HG02588 (cell line): Measurements from ENCODE around the gene ADGRG6.
"Not testable (repeated sequence)": the region's sequence is repeated elsewhere in the genome, so short reads cannot be mapped to it uniquely, and the experiment has no call there.

Experiments
- ATAC-seq: cut with Tn5 transposase; IDR thresholded peaks from one replicate; pipeline ENCODE4 v1.9.1; 2021; ENCODE audit warnings: mild to moderate bottlenecking, moderate library complexity; ENCODE audit not compliant: unreplicated experiment

The ADGRG6 gene

DNA sequence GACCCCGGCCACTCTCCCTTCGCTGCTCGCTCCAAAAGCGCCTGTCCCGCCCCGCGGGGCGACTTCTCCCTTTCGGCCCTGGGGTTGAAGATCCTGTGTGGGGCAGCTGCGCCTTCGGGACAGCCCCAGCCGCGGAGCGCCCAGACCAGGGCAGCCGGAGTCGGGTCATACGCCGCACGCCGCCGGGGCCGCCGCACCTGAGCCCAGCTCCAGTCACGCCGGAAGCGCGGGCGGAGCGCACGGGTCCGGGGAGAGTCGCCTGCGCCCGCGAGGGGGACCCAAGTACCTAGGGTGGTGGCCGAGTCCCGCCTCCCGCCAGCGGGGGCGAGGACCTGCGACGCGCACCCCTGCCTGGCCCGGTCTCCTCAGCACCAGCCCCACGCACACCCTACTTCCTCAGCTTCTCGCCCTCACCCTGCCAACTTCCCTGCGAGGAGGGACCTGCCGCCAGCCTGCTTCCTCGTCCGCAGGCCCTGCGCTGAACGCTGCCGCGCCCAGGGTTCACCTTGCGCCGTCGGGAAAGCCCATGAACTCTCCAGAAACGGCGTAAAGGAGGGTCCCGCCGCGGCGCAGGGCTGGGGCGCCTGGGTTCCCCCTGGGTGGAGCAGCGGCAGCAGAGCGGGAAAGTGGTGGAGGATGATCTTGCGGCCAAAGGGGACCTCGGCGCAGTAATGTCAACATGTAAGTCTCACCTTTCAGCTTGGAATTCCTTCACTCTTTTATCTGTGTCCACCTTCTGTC, at the start of gene ADGRG6:
Gene ADGRG6, plus strand, starts transcription at position 357 of the 741 bp plus-strand sequence. Its CDS starts 323 bp downstream, at position 680.
- ATAC-seq, result peak; percentile 83

DNA sequence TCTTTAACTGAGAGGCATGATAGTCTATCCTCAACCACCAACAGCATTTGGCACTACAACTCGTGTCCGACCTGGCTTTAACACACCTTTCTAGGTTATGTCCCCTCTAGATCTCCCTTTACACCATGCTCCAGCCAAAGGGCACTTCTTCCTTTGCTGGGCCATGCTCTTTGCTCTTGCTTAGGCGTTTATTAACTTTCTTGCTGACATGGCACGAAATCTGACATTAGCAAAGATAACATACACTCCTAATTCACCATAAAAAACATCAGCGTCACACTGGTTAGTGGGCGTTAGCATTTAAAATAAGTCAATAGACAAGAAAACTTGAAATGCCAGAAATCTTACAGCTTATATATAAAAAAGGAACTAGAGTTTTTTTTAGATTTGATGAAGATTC, 47.3 kb upstream of the ADGRG6 start:
- ATAC-seq, result no peak

DNA sequence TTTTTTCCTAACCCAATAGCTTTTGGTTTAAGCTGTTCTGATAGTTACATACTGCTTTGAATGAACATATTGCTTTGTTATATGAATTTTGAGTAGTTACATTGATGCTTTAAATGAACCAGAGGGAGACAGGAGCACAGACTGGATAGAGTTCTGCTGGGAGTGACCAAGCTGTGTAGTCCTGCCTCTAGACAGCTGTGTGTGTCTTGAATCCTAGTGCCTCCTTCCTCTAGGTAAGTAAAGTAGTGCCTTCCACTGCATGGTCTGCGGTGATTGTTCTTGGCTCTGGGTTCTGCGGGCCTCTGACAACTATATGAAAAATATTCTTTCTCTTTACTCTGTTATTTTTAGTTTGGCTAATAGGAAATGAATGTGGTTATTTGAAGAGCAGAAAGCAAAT, 46.0 kb upstream of the ADGRG6 start:
- no peak for ATAC-seq

DNA sequence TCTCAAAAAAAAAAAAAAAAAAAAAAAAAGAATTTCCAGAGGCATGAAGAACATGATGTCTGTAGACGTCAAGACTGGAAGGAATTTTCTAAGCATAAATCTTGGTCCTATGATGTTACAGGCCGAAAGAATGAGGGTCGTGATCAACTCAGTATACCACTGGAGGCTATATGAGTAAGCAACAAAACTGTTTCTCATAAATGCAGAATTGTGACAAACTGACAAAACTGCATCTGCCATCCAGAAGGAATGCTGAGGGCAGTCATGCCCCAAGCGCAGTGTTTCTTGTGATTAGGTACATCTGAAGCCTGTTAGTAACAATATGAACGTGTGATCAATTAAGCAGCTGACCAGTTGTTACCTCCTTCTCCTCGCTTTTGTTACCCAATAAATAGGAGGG, 43.5 kb upstream of the ADGRG6 start:
- ATAC-seq, result no peak

DNA sequence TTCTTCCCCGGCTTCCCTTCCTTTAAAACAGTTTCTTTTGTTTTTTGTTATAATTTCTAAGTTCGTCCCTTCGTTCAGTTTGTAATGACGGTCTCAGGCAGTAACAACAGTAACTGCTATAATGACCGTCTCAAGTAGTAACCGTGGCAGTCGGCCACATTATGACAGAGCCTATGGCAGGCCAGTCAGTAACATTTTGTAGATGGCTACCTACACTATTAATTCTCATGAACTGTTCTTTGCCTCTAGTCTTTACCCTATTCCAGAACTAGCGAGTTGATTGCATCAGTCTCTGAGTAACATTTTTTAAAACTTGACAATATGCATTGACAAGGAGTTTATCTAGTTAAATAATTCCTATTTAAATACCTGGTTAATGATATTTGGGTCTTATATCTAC, 43.0 kb upstream of the ADGRG6 start:
- ATAC-seq, result no peak

DNA sequence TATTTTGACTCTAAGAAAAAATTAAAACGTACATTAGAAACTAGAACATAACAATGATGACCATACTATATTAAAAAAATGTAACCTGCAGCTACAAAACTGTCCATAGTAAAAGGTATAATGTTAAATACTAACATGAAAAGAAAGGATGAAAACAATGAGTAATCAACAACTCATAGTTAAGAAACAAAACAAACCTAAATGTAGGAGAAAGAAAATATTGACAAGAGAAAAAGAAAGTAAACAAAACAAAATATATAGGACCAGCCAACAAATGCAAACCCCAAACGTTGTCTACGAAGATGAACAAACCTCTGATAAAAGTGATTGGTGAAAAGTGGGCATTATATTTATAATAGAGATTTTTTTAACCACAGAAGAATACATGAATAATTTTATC, 41.1 kb upstream of the ADGRG6 start:
- ATAC-seq, result no peak

DNA sequence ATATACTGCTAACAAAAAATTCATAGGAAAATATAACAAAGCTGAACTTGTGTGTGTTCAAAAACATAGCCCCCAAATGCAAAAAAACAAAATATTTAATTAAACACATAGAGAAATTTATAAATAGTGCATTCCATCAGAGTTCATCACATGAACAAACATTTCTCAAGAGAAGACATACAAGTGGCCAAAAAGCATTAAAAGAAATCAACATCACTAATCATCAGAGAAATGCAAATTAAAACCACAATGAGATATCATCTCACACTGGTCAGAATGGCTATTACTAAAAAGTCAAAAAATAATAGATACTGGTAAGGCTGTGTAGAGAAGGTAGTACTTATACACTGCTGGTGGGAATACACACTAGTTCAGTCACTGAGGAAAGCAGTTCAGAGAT, 39.6 kb upstream of the ADGRG6 start:
- no peak for ATAC-seq

DNA sequence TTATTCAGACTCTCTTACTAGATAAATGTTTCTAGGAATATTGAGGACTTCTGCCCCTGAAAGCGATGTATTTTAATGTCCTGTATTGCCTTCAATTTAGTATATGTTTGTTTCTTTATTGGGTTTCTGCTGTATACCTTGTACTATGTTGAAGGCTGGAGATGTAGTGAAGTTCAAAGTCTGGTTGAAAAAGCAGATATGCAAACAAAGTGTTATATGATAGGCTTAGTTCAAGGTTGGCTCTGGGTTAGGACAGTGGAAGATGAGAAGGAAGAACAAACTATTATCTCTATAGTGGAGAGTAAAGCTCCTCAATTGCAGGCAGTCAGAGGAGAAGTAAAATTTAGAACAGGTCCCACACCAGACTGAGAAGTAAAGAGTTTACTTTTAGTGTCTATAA, 36.3 kb upstream of the ADGRG6 start:
- no peak for ATAC-seq

DNA sequence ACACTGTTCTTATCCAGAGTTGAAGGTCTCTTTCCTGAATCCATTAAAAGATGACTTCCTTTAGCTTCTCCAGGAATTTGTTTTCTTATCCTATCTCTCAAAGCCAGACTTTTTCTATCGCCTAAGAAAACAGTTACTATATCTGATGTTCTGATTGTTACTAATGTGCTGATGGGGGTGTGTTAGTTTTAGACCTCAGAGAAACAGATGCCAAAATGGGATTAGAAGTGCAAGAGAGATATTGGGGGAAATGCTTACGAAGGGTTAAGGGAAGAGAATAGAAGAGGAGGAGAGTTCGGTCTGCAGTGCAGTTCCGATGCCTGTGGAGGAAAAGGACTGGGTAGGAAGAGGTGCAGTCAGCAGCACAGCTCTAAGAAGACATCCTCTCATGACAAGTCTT, 35.7 kb upstream of the ADGRG6 start:
- no peak for ATAC-seq

DNA sequence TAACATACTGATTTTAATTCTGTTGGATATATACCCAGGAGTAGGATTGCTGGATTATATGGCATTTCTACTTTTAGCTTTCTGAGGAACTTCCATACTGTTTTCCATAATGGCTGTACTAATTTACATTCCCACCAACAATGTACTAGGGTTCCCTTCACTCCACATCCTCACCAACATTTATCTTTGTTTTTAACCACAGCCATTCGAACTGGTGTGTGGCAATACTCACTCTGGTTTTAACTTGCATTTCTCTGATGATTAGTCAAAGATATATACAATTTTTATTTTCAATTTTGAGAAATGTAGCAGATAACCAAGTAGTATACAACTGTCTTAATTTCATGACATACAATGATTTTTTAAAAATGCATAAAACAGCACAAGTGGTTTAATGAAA, 30.3 kb upstream of the ADGRG6 start:
- no peak for ATAC-seq

DNA sequence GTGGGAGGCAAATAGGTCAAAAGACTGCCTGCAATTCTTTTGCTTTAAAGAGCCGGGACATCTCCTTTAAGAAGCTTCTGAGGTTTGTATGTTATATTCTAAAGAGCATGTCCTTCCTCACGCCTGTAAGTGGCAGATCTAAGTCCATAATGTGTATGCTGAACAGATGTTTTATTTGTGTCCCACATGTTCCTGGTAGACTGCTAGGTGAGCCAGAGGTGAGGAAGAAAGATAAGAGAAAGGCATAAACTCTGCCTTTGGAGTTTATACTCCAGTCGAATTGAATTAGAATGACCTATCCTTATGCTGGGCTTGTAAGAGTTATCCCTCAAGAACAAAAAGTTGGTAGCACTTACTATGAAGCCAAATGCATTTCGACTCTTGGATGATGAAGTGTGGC, 27.2 kb upstream of the ADGRG6 start:
- ATAC-seq, result no peak

DNA sequence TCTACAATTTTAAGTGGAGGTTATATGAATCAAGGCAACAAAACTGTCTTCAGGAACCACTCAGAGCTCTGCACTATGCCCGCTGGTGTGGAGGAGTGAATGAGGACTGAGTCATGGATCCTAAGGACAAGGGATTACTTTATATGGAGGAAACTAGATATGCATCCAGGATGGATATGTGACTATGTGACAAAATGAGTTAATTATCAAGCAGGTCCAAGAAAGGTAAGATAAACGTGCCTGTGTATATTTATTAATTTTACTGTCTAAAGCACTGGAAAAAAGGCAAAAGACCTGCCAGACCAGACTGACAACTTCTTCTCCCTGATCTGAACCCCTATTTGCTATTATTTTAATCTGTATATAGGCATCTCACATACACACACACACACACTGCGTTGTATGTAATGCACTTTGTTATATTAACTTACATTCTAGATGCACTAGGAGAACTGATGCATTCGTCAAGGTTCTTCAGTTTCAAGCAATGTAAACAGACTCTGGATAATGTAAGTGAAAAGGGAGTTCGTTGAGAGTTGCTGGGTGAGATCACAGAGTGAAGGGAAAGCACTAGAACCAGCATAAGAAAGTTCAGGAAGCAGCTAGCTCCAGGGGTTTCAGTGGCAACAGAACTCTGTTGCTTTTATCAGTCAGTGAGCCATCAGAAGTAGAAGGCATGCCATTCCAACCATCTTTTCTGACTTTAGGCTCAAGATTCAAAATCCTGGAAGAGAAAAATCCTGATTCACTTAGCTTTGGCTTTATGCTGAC, 26.4 kb upstream of the ADGRG6 start:
- no peak for ATAC-seq

DNA sequence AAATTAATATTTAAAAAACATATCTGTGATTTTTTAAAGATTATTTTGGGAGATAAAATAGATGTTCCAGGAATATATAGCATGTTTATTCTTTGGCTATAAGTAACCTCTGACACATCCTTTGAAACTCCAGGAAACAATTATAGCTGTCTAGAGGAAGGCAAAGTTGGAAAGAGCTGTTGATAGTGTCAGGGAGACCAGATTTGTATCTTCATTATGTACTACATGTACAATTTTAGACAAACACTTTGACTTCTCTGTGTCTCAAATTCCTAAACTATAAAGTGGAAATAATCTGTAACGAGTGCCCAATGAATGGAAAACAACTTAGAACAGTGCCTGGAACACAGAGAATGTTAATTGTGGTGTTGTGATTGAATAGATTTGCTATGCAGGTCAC, 25.6 kb upstream of the ADGRG6 start:
- no peak for ATAC-seq

DNA sequence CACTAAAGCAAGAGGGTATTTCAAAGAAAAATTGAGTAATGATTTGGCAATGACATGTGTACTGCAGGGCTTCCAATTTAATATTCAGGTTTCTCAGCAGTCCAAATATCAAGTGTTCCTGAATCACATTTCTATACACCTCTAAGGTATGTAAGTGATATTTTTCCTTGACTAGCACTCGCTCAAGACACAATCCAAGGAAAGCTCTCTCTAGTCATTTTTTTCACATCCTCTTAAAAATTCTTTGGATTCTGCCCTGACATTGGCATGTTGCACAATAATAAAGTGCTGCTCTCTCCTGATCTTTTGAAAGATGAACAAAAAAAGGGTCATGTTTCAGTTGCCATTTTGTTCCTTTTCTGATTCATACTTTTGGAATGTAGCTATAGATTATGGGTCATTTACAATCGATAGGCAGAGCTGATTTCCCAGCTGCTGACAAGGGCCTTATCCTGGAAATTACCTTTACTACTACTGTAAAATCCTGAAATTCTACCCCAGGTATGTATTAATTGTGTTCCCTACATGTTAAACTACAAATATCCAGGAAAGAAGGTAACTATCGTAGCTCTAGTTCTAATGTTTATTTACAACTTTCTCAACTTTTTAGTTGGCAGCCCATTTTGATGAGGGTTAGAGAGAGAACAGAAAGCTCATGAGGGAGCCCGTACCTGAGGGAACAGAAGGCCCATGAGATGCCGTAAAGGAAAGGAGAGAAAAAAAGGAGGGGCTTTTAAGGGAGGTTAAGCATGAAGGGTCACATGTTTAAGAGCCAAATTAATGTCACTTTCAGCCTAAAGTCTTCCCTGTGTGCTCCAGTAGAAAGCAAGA, 22.2 kb upstream of the ADGRG6 start:
- ATAC-seq, result no peak

DNA sequence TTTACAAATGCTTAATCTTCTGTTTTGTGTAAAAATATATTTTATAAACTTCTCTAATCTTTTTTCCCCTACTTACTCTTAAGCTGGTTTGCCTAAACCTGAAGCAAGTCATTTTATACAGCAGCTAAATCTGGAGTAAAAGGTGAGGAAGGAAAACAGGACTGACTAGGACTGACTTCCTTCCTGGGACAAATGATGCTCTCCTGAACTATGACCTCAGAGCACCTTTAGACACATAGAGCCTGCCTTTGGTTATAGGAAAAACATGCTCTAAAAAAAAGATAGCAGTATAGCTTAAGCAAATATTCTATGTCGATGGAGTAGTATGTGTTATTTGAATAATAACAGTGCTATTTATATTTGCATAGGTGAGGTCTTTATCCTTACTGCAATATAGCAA, 21.5 kb upstream of the ADGRG6 start:
- no peak for ATAC-seq

DNA sequence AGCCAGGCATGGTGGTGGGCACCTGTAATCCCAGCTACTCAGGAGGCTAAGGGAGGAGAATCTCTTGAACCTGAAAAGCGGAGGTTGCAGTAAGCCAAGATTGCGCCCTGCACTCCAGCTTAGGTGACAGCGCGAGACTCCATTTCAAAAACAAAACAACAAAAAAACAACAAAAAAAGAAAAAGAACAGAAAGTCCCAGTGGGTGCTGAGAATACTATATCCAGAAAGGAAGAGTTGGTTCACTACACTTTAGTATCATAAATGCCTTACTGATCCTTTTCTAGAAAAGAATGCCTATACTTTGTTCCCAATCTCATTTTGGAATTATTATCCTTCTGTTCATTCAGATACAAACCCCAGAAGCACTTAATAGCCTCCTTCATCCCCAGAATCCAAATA, 20.9 kb upstream of the ADGRG6 start:
- no peak for ATAC-seq

DNA sequence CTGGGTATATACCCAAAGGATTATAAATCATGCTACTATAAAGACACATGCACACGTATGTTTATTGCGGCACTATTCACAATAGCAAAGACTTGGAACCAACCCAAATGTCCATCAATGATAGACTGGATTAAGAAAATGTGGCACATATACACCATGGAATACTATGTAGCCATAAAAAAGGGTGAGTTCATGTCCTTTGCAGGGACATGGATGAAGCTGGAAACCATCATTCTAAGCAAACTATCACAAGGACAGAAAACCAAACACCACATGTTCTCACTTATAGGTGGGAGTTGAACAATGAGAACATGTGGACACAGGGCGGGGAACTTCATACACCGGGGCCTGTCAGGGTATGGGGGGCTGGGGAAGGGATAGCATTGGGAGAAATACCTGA, 18.7 kb upstream of the ADGRG6 start:
- ATAC-seq, result not testable (repeated sequence)

DNA sequence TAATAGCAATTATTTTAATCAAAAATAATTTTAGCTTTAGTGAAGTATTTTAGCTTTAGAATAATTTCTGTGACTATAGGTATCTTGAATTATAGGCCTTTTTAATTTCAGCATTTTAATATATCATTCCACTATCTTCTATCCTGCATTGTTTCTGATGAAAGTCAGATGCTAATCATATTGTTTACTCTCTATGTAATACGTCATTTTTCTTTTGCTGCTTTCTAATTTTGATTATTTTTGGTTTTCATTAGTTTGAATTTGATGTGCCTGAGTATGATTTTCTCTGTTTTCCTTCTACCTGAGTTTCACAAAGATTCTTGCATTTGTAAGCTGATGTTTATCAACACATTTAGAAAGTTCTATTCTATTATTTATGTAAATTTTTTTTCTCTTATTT, 17.4 kb upstream of the ADGRG6 start:
- ATAC-seq, result no peak

DNA sequence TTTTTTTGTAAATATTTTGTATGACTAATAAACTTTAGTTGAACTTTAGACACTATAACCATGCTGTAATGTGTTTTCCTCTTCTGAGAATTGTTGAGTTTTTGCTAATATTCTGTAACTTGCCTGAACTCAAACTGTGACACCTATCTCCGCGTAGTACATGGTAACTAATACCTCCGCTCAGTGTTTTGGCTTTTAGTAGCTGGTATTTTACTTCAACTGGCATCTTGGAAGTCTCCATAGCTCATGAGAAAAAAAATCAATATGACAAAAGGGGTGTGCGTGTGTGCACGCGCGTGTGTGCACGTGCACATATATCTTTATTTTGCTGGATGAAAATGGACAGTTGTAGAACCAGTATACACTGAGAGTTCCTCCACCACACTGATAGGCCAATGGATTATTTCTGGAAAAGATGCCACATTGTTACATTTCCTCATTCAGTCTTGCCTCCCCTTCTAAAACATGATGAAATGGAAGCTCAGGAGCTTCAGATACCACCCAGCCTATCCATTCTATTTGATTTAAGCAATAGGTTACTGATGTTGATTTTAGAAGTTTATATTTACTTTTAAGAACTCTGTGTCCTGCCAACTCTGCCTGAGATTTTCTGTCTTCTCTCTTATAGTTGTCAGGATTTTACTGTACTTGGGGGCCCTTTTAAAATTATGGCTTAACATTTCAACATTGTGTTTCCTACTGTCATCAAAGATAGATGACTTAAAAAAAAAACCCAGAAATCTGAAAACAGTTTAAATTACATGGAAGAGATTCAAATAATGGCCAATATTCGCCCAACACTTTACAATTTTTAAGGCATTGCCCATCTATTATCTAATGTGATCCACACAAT, 16.3 kb upstream of the ADGRG6 start:
- no peak for ATAC-seq

DNA sequence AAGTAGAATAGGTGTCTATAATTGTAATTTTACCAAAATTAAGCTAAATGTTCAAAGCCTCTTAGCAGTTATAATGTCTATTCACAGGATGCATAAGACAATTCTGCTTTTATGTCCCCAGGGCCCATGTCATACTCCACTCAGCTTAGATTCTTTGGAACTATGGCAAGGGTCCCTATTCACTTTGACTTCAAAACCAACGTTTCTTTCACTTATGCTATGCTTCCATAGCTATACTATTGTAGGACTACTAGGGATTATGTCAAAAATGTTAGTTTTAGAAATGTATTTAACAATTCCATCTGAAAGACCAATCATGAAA, 15.8 kb upstream of the ADGRG6 start:
- no peak for ATAC-seq

DNA sequence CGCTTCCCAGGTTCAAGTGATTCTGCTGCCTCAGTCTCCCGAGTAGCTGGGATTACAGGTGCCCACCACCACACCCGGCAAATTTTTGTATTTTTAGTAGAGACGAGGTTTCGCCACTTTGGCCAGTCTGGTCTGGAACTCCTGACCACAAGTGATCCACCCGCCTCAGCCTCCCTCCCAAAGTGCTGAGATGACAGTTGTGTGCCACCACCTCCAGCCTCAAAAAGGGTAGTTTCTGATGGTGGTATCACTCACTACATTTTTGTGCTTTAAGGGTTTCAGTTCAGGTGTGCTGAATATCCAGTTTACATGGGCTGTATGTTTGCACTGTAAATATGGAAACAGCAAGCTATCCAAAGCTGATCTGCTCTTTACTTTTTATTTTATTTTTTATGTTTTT, 12.1 kb upstream of the ADGRG6 start:
- no peak for ATAC-seq
